Suprapubic skin (tissue), 4 donors: ENCODE data around the gene LETM1. TPM values are rescaled to one million over a fixed set of nuclear protein-coding genes. Genes with fewer than 3 reads are reported as not detected.

ENCODE experiments used
- DNase-seq, 2 donors: peaks; one replicate each; pipeline ENCODE4 v3.0.0-alpha.2; 2019; ENCODE audit warnings: low spot score in 2 of 2
- H3K27ac ChIP-seq: fragments of 200-600 bp; sonication (generic); one replicate; pipeline ENCODE4 v1.5.1; 2019
- H3K27me3 ChIP-seq: fragments of 200-600 bp; sonication (generic); one replicate; pipeline ENCODE4 v1.5.1; 2019
- H3K36me3 ChIP-seq: fragments of 200-600 bp; sonication (generic); one replicate; pipeline ENCODE4 v1.5.1; 2019
- H3K4me1 ChIP-seq: fragments of 200-600 bp; sonication (generic); one replicate; pipeline ENCODE4 v1.5.1; 2019
- H3K4me3 ChIP-seq: fragments of 200-600 bp; sonication (generic); one replicate; pipeline ENCODE4 v1.5.1; 2019; ENCODE audit warnings: mild to moderate bottlenecking
- H3K9me3 ChIP-seq: fragments of 200-600 bp; sonication (generic); one replicate; pipeline ENCODE4 v1.5.1; 2019
- EP300 ChIP-seq: sonication (generic); formaldehyde crosslinking; IDR thresholded peaks from one replicate; pipeline ENCODE4 v1.6.1; 2017; ENCODE audit warnings: antibody characterized with exemption
- POLR2A ChIP-seq, 2 donors: fragments of 450-650 bp; IDR thresholded peaks; one replicate each; pipeline ENCODE4 v1.6.1; 2017; ENCODE audit warnings: antibody characterized with exemption in 2 of 2, mild to moderate bottlenecking in 2 of 2, moderate library complexity in 2 of 2
- POLR2AphosphoS5 ChIP-seq, 3 donors: sonication (generic); formaldehyde crosslinking; IDR thresholded peaks; one replicate each; pipeline ENCODE4 v1.6.1; 2017; ENCODE audit warnings: antibody characterized with exemption in 3 of 3
- WGBS: methylation state at CpG from one replicate; pipeline ENCODE4 v1.1.5; 2018; 5-methylcytosine and 5-hydroxymethylcytosine counted together
- total RNA-seq, 4 donors: library from RNA; depleted of rRNA; stranded (reverse); fragments of >200 nt; gene quantifications; one replicate each; pipeline ENCODE4 v1.1.0, GENCODE V29; 2016
- TF ChIP-seq, protein P1 (sequence below), 2 donors: fragments of 200-600 bp in 1 of 2; fragments of 450-650 bp in 1 of 2; sonication (generic) in 1 of 2; IDR thresholded peaks; one replicate each; pipeline ENCODE4 v1.5.1; 2016 to 2019; ENCODE audit warnings: antibody characterized with exemption in 2 of 2, mild to moderate bottlenecking in 1 of 2, moderate library complexity in 1 of 2

The LETM1 gene
- total RNA-seq, 4 donors from 2014 or later = 64.0 to 73.5 (median 65.2) TPM

DNA sequence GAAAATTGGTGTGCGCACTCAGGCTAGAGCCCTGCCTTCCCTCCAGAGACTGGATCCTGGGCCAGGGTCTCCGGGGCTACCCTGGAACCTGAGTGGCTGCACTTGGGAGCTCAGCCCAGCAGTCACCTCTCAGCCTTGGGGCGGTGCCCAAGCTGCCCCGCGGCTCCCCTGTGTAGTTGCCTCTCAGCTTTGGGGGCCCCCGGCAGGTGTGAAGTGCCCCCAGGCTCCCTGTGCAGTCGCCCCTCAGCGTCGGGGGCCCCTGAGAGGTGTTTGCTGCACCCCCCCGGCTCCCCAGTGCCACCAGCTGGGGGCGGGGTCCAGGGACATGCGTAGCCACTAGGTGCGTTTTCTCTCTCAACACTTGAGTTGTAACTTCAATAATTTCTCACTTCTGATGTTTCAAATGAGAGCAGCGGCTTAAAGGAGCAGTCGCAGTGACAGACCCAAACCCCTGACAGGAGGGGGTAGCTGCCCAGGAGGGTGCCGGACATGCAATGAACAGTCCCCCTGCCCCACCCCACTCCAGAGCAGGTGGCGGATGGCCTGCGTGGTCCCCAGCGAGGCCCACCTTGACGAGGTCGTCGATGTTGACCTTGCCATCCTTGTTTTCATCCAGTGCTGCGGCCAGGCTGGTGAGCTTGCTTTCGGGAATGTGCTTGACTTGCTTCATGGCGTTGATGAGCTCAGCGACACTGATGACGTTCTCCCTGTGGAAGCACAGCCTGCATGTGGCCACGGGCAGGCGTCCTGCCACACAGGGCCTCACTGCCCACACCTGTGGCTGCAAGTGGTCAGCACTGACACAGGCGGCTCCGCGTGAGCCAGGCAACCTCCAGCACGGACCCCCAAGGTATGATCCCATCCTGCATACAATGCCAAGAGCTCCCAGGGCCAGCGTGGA is 40.6 kb downstream of the LETM1 start:
- H3K36me3 ChIP-seq = peaks cover 80% of the 10 kb centered on the region

DNA sequence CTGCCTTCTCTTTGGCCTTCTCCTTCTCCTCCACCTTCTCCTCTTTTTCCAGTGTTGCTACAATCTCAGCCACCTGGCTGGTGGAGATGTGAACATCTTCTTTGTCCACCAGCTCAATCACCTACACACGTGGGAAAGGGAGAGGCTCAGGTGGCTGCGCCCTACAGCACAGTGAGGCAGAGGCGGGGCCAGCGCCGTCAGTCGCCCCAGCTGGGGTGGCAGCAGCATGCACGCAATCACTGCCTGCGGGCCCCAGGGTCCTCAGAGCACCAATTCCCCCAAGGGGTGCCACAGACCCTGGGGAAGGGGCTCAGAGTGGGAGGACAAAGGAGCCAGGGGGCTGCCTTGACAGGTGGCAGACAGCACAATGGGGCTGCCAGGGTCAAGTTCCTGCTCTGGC is 41.5 kb downstream of the LETM1 start:
- Histone ChIP-seq H3K9me3 (no peaks in the 10 kb centered on the region), H3K4me3 (no peak overlapping the region), H3K27ac (no peak overlapping the region), H3K4me1 (no peaks in the 10 kb centered on the region), H3K36me3 (peaks cover 71% of the 10 kb centered on the region), H3K27me3 (no peaks in the 10 kb centered on the region)
- TF ChIP-seq POLR2A (IDR thresholded peaks at IDR 0.05) (no peak), EP300 (no peak), POLR2AphosphoS5 (IDR thresholded peaks at IDR 0.05) (no peak)
- TF ChIP-seq, protein P1, sequence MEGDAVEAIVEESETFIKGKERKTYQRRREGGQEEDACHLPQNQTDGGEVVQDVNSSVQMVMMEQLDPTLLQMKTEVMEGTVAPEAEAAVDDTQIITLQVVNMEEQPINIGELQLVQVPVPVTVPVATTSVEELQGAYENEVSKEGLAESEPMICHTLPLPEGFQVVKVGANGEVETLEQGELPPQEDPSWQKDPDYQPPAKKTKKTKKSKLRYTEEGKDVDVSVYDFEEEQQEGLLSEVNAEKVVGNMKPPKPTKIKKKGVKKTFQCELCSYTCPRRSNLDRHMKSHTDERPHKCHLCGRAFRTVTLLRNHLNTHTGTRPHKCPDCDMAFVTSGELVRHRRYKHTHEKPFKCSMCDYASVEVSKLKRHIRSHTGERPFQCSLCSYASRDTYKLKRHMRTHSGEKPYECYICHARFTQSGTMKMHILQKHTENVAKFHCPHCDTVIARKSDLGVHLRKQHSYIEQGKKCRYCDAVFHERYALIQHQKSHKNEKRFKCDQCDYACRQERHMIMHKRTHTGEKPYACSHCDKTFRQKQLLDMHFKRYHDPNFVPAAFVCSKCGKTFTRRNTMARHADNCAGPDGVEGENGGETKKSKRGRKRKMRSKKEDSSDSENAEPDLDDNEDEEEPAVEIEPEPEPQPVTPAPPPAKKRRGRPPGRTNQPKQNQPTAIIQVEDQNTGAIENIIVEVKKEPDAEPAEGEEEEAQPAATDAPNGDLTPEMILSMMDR (IDR thresholded peaks at IDR 0.05) = no peak
- 85% methylated on average over 8 of the region's 8 CpGs for WGBS
- no peak for DNase-seq

More for the DNA sequence above, 40.6 kb downstream of the LETM1 start:
- H3K4me1 ChIP-seq = no peaks in the 10 kb centered on the region
- TF ChIP-seq, protein P1 (IDR thresholded peaks at IDR 0.05) = no peak
- TF ChIP-seq POLR2A (IDR thresholded peaks at IDR 0.05) (no peak), POLR2AphosphoS5 (IDR thresholded peaks at IDR 0.05) (no peak), EP300 (no peak)
- DNase-seq = no peak
- no peak overlapping the region for H3K27ac ChIP-seq
- no peaks in the 10 kb centered on the region for H3K9me3 ChIP-seq
- no peak overlapping the region for H3K4me3 ChIP-seq
- H3K27me3 ChIP-seq = no peaks in the 10 kb centered on the region
- 91% methylated on average over 15 of the region's 34 CpGs for WGBS

DNA sequence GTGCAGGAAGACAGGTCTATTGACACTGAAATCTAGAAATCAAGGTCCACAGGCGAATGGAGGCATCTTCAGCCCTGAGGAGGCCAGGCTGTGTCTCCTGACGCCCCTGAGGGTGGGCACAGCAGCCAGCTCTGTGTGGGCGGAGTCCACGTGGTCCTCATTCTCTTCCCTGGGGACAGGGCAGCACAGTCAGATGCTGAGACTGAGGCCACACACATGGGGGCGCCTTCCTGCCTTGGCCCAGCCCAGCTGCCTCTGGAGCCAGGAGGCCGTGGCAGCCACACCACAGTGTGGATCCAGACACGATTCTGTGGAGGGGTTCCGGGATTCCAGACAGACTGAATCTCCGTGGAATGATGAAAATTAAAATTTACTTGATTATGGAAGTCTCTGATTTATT is 42.0 kb downstream of the LETM1 start:
- Histone ChIP-seq H3K9me3 (no peaks in the 10 kb centered on the region), H3K36me3 (peaks cover 66% of the 10 kb centered on the region), H3K27ac (no peak overlapping the region), H3K27me3 (no peaks in the 10 kb centered on the region), H3K4me3 (no peak overlapping the region), H3K4me1 (no peaks in the 10 kb centered on the region)
- DNase-seq = no peak
- TF ChIP-seq POLR2A (IDR thresholded peaks at IDR 0.05) (no peak), EP300 (no peak), POLR2AphosphoS5 (IDR thresholded peaks at IDR 0.05) (no peak)
- TF ChIP-seq, protein P1 (IDR thresholded peaks at IDR 0.05) = no peak
- WGBS = 61% methylated on average over 9 of the region's 9 CpGs

DNA sequence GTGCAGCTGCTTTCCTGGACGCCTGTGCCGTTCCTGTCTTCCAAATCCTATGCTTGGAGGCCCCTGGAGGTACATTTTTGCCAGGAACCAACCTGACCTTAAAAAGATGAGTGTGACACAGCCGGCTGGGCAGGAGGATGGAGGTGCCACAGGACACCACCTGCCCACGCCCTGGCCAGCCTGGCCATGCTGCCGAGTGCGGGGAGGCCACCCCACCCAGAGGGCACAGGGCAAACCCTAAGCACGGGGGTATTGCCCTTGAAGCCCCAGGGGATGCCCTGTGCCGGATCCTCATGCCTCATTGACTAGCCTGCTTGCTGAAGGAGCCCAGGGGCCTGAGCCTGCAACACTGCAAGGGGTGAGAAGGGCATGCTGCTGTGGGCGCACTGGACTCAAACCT is 42.7 kb downstream of the LETM1 start:
- Histone ChIP-seq H3K9me3 (no peaks in the 10 kb centered on the region), H3K27ac (no peak overlapping the region), H3K36me3 (peaks cover 59% of the 10 kb centered on the region), H3K27me3 (no peaks in the 10 kb centered on the region), H3K4me3 (no peak overlapping the region), H3K4me1 (no peaks in the 10 kb centered on the region)
- 83% methylated on average over 7 of the region's 9 CpGs for WGBS
- TF ChIP-seq EP300 (no peak), POLR2AphosphoS5 (IDR thresholded peaks at IDR 0.05) (no peak), POLR2A (IDR thresholded peaks at IDR 0.05) (no peak)
- TF ChIP-seq, protein P1 (IDR thresholded peaks at IDR 0.05) = no peak
- DNase-seq = no peak

DNA sequence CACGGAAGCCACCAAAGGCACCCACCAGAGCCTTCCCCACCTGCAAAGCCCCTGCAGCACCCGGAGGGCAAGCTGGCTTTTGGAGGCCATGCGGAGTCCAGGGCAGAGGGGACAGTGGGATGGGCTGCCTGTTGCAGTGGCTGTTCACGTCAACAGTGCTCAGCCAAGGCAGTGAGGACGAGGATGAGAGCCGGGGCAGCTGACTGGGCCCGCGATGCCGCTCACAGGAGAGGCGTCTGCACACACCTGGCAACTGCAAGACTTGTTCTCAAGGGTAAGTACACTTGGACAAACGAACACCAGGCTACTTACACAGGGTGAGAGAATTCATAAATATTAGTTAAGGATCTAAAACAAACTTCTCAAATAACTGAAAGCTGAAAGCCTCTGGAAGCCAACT is 43.2 kb downstream of the LETM1 start:
- Histone ChIP-seq H3K9me3 (no peaks in the 10 kb centered on the region), H3K4me3 (no peak overlapping the region), H3K27ac (no peak overlapping the region), H3K4me1 (no peaks in the 10 kb centered on the region), H3K36me3 (peaks cover 54% of the 10 kb centered on the region), H3K27me3 (no peaks in the 10 kb centered on the region)
- TF ChIP-seq POLR2A (IDR thresholded peaks at IDR 0.05) (no peak), POLR2AphosphoS5 (IDR thresholded peaks at IDR 0.05) (no peak), EP300 (no peak)
- TF ChIP-seq, protein P1 (IDR thresholded peaks at IDR 0.05) = no peak
- no peak for DNase-seq
- 85% methylated on average over 11 of the region's 11 CpGs for WGBS
